NCI-H460 (cell line): ENCODE results near the gene C1QTNF12. TPM values are rescaled to one million over a fixed set of nuclear protein-coding genes. Genes with fewer than 3 reads are reported as not detected.

Experiments used
- DNase-seq: peaks from one replicate; pipeline ENCODE4 v3.0.0-alpha.2; 2016; ENCODE audit warnings: low read depth; ENCODE audit errors: extremely low read depth
- total RNA-seq: library from RNA; depleted of rRNA; stranded (reverse); fragments of >200 nt; shearing (Covaris generic); gene quantifications from 2 replicates; pipeline ENCODE4 v1.2.3, GENCODE V29; 2014

Gene C1QTNF12
- total RNA-seq, 1 experiment from 2014 or later: not detected

GRCh38 chr1:1242461-1243265 lies 3.9 kb downstream of the C1QTNF12 start:
- no peak for DNase-seq

- DNase-seq: no peak
Observed at GRCh38 chr1:1241588-1242219, 4.8 kb downstream of the C1QTNF12 start.

GRCh38 chr1:1240822-1241587 lies 5.5 kb downstream of the C1QTNF12 start:
- DNase-seq: no peak

GRCh38 chr1:1240348-1240732 lies 6.2 kb downstream of the C1QTNF12 start:
- DNase-seq: no peak

DNA sequence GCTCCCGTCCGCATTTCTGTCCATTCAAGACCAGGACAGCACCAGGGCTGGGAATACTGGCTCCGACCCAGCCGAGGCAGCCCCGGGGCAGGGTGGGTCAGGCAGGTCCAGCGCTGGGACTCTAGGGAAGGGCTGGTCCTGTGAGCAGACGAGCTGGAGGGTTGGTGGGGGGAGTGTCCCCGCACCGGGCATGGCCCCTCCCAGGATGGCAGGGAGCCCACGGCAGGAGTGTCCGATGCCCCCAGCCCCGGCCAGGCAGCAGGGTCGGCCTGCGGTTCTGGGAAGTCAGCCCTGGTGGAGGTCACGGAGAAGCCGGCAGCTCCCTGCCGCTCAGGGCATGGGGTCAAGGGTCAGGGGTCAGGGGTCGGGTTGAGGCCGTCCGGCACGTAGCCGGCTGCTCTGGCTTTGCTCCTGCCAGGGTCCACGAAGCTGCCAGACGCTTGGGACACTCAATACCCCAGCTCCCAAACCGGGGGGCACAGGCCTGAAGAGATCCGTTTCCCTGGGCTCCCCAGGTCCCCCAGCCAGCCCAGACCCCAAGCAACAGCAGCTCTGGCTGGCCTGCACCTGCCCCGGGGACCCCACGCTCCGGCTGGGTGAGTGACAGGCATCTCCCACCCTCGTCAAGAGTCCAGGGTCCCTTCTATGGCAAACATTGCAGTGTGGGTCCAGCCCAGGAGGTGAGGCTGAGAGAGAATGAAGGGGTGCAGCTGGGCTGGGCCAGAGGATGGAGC lies 6.7 kb downstream of the C1QTNF12 start:
- no peak for DNase-seq

GRCh38 chr1:1239227-1239613 lies 7.3 kb downstream of the C1QTNF12 start:
- no peak for DNase-seq

GRCh38 chr1:1238702-1239178 lies 7.8 kb downstream of the C1QTNF12 start:
- DNase-seq: no peak

DNA sequence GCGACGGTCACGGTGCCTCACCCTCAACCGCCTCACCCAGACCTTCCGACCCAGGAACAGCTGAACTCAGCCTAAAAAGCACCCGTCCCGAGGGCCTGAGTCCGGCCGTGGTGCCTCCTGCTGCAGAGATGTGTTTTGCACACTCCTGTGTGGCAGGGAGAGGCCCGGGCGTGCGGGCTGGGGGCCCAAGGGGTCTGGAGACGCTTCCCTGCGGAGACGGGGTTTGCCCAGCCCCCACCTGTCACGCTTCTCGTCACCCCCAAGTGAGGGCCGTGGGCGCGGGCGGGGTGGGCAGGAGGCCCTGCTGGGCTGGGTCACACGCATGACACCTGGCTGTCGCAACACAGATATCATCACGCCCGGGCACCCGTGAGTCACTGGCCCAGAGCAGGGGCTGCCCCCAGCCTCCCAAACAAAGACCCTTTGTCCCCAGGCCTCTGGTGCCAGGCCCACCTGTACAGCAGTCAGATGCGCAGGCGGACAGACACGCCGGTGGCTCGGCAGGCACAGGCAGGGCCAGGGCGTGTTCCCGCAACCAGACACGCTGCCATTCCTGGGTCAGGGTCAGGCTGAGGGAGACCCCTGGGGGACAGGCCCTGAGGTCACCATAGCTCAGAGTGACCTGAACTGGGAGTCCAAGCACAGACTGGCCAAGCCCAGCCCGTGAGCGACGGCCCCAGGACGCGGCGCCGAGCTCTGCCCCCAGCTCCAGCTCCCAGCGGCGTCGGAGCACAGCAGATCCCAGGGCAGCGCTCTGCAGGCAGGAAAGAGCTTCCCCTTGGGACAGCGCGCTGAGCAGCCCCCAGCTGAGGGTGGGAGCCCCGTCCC lies 8.4 kb downstream of the C1QTNF12 start:
- DNase-seq: no peak

- no peak for DNase-seq
Observed at GRCh38 chr1:1236945-1237873, 9.3 kb downstream of the C1QTNF12 start.

DNA sequence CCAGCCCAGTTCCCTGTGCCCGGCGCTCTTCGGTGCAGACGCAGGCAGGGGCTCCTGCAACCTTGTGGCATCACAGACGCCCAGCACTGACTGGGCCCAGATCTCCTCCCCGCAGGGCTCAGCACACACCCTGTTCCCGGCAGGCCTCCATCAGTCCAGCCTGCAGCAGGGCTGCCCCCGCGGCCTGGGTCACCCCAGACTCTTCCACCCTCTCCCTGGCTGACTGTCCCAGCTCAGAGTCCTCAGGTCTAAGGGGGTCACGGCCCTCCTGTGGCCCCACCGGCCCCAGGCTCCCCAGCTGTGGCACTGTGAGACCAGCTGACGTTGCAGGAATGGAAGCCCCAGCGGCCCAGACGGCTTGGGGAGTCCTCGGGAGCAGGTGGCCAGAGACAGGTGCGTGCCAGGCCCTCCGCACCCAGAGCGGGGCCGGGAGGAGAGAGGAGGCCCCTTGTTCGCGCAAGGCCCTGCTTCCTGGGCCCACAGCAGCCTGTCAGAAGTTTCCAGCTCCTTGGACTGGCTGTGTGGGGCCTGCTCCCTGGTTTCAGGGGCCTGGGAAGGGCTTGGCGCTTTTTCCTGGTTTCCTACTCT lies 10.3 kb downstream of the C1QTNF12 start:
- no peak for DNase-seq

DNA sequence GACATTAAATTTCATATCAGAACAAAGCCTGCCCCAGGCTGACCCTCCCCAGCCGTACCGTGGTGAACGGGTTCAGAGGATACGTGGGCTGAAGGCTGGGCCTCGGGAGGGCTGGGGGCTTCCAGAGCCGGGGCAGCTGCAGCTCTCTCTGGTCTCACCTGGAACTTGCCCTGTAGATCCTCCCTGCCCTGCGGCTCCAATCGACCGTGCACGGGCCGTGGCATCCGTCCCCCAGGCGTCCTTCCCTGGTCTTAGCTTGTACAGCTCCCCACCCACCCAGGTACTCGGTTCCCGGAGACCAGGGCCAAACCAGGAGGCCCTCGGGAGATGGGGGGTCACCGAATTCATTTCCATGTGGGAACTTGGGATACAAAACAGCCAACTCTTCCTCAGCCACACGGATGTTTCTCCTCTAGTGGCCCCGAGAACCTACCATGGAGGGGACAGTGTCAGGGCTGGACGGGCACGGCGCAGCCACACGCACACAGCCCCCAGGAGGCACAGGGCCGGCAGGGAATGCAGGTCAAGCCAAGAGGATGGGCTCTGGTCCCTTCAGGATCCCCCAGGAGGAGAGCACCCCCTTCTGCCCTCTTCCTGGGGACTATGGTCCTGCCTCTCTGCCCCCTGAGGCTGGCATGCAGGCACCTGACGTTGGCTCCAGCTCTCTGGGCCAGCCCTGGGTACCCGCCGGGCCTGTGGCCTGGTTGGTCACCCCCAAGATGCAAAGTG lies 11.3 kb downstream of the C1QTNF12 start:
- no peak for DNase-seq

GRCh38 chr1:1234180-1234808 lies 12.2 kb downstream of the C1QTNF12 start:
- DNase-seq: no peak

GRCh38 chr1:1233567-1233892 lies 13.0 kb downstream of the C1QTNF12 start:
- no peak for DNase-seq

DNA sequence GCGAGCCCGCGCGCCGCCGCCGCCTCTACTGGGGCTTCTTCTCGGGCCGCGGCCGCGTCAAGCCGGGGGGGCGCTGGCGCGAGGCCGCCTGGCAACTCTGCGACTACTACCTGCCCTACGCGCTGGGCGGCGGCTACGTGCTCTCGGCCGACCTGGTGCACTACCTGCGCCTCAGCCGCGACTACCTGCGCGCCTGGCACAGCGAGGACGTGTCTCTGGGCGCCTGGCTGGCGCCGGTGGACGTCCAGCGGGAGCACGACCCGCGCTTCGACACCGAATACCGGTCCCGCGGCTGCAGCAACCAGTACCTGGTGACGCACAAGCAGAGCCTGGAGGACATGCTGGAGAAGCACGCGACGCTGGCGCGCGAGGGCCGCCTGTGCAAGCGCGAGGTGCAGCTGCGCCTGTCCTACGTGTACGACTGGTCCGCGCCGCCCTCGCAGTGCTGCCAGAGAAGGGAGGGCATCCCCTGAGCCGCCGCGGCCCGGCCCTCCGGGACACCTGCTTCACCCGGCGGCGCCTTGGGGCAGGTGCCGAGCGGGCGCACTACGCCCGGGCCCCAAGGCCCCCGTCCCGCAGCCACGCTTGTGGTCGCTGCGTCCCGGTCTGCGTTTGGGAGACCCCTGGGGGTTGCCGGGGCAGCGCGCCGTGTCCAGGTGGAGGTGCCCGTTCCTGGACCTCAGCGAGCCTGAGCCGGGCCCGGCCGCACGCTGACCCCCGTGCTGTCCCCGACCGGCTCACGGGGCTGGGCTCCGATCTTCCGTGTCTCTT lies 13.5 kb downstream of the C1QTNF12 start:
- DNase-seq: no peak

DNA sequence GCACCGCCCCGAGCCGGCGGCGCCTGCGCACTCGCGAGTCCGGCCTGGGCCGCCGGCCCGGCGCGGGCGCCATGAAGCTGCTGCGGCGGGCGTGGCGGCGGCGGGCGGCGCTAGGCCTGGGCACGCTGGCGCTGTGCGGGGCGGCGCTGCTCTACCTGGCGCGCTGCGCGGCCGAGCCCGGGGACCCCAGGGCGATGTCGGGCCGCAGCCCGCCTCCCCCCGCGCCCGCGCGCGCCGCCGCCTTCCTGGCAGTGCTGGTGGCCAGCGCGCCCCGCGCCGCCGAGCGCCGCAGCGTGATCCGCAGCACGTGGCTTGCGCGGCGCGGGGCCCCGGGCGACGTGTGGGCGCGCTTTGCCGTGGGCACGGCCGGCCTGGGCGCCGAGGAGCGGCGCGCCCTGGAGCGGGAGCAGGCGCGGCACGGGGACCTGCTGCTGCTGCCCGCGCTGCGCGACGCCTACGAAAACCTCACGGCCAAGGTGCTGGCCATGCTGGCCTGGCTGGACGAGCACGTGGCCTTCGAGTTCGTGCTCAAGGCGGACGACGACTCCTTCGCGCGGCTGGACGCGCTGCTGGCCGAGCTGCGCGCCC lies 14.2 kb downstream of the C1QTNF12 start, which contains the start of gene B3GALT6:
B3GALT6 (plus strand) TSS at position 30 of the 588 bp plus-strand sequence; CDS start at position 72, 42 bp downstream.
- no peak for DNase-seq
